Astrocyte of the hippocampus (primary cell): ENCODE data around the gene PCBP4.

ENCODE experiments used
- DNase-seq: peaks from one replicate; pipeline ENCODE4 v3.0.0; 2011; ENCODE audit warnings: low read depth, low spot score

Gene PCBP4

GRCh38 chr3:51967384-51968169, at the start of gene PCBP4:
Gene PCBP4 (minus strand): TSS chr3:51967454. CDS start chr3:51961240, 6,214 bp downstream.
- peak; percentile 80 for DNase-seq

GRCh38 chr3:52015438-52016228, 48.4 kb upstream of the PCBP4 start:
- no peak for DNase-seq

- no peak for DNase-seq
These were observed 47.4 kb upstream of the PCBP4 start for GRCh38 chr3:52014613-52015012.

GRCh38 chr3:52013802-52014598, 46.7 kb upstream of the PCBP4 start:
- no peak for DNase-seq

GRCh38 chr3:52012699-52013098, 45.4 kb upstream of the PCBP4 start:
- no peak for DNase-seq

- no peak for DNase-seq
These were observed 43.2 kb upstream of the PCBP4 start for GRCh38 chr3:52010431-52010830.

- DNase-seq = no peak
These were observed 40.0 kb upstream of the PCBP4 start for GRCh38 chr3:52007291-52007690.

- no peak for DNase-seq
These were observed 39.5 kb upstream of the PCBP4 start for GRCh38 chr3:52006820-52007133.

- DNase-seq = no peak
These were observed 39.0 kb upstream of the PCBP4 start for GRCh38 chr3:52006017-52006819.

GRCh38 chr3:52005571-52005986, 38.3 kb upstream of the PCBP4 start:
- DNase-seq = peak; percentile 59

- DNase-seq = no peak
These were observed 37.7 kb upstream of the PCBP4 start for GRCh38 chr3:52004906-52005395.

- peak; percentile 77 for DNase-seq
These were observed 37.0 kb upstream of the PCBP4 start for GRCh38 chr3:52004163-52004787.

GRCh38 chr3:52002748-52003147, 35.5 kb upstream of the PCBP4 start:
- no peak for DNase-seq

GRCh38 chr3:52001443-52001974, 34.3 kb upstream of the PCBP4 start:
- DNase-seq = peak; percentile 85

- DNase-seq = no peak
These were observed 32.6 kb upstream of the PCBP4 start for GRCh38 chr3:51999846-52000245.

- no peak for DNase-seq
These were observed 31.5 kb upstream of the PCBP4 start for GRCh38 chr3:51998774-51999173.

GRCh38 chr3:51997935-51998596, 30.8 kb upstream of the PCBP4 start:
- DNase-seq = peak; percentile 58

GRCh38 chr3:51997172-51997571, 29.9 kb upstream of the PCBP4 start:
- DNase-seq = no peak

- peak; percentile 97 for DNase-seq
These were observed 28.3 kb upstream of the PCBP4 start, which contains the start of gene RPL29 for GRCh38 chr3:51995346-51996163. Gene RPL29 (minus strand): TSS chr3:51995895. CDS start chr3:51995461, 434 bp downstream.
